WERI-Rb-1 (cell line): ENCODE data around the gene BCL2.

Experiments
- DNase-seq: peaks from one replicate; pipeline ENCODE4 v3.0.0-alpha.2; 2020
- H3K27ac ChIP-seq: fragments of 250-450 bp; sonication (Bioruptor Pico); 2 replicates; pipeline ENCODE4 v1.5.1; 2020; ENCODE audit warnings: mild to moderate bottlenecking, moderate library complexity
- H3K27me3 ChIP-seq: fragments of 250-450 bp; sonication (Bioruptor Pico); 2 replicates; pipeline ENCODE4 v1.5.1; 2021; ENCODE audit warnings: mild to moderate bottlenecking, low read depth, moderate library complexity; ENCODE audit not compliant: insufficient read depth, severe bottlenecking
- H3K36me3 ChIP-seq: fragments of 250-450 bp; sonication (Bioruptor Pico); 2 replicates; pipeline ENCODE4 v1.5.1; 2020; ENCODE audit warnings: mild to moderate bottlenecking, moderate library complexity
- H3K4me3 ChIP-seq: 2 replicates; pipeline ENCODE4 v1.5.1; 2011; ENCODE audit warnings: low read depth, mild to moderate bottlenecking, control low read depth, low read length
- H3K9me3 ChIP-seq: fragments of 250-450 bp; sonication (Bioruptor Pico); 2 replicates; pipeline ENCODE4 v1.5.1; 2021; ENCODE audit warnings: mild to moderate bottlenecking, moderate library complexity; ENCODE audit not compliant: severe bottlenecking
- TF ChIP-seq, protein P1 (sequence below): IDR thresholded peaks from 2 replicates; pipeline ENCODE4 v1.5.1; 2011; ENCODE audit warnings: low read depth, mild to moderate bottlenecking, control low read depth, inconsistent platforms, low read length

BCL2 gene

DNA sequence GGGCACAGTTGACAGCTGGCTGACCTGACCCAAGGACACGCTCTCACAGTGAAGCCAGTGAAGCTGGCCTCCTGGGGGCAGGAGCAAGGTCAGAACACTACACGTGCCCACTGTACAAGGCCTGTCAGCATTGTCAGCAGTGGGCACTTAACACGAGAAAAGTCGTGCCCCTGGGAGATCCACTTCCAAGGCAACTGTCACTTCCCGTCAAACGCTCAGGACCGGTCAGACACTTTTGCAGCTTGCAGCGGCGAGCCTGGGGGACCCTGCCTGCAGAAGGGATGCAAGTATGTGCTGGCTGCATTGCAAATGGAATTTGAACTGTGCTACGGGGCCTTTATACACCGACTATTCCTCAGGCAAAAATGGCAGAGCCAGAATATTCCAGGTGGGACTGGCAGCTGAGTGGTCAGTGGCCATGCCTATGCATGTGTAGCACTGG, 176.2 kb downstream of the BCL2 start:
- H3K4me3 ChIP-seq: no peak overlapping the region
- H3K36me3 ChIP-seq: no peaks in the 10 kb centered on the region
- H3K27me3 ChIP-seq: no peaks in the 10 kb centered on the region
- H3K9me3 ChIP-seq: no peaks in the 10 kb centered on the region
- no peak overlapping the region for H3K27ac ChIP-seq
- no peak for DNase-seq
- TF ChIP-seq, protein P1, sequence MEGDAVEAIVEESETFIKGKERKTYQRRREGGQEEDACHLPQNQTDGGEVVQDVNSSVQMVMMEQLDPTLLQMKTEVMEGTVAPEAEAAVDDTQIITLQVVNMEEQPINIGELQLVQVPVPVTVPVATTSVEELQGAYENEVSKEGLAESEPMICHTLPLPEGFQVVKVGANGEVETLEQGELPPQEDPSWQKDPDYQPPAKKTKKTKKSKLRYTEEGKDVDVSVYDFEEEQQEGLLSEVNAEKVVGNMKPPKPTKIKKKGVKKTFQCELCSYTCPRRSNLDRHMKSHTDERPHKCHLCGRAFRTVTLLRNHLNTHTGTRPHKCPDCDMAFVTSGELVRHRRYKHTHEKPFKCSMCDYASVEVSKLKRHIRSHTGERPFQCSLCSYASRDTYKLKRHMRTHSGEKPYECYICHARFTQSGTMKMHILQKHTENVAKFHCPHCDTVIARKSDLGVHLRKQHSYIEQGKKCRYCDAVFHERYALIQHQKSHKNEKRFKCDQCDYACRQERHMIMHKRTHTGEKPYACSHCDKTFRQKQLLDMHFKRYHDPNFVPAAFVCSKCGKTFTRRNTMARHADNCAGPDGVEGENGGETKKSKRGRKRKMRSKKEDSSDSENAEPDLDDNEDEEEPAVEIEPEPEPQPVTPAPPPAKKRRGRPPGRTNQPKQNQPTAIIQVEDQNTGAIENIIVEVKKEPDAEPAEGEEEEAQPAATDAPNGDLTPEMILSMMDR: no peak

DNA sequence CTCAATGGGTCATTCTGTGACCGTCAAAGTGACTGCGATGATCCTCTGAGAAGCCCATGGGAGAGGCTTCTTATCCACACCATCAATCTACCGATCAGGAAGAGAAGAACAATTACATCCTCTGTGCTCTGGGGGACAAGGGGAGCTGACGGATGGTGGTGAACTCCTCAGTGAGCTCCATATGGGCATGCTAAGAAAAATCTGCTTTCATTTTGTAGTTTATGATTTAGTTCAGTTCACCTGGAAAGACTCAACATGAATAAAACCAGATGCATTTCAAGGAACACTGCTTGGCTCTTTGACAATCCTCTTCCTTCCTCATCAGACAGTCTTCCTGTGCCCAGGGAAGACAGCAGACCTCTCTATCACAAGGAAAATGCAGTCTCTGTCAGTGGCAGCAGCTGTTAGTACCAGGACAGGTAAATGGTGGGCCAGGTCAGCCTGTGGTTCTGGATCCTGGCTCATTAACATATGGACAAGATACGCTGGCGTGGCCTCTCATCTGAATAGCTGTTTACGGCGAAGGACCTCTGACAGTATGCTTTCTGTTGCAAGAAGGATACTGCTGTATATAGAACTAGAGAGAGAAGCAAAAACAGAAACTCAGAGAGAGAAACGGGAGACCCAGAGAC, 176.9 kb downstream of the BCL2 start:
- H3K27ac ChIP-seq: no peak overlapping the region
- no peak overlapping the region for H3K4me3 ChIP-seq

DNA sequence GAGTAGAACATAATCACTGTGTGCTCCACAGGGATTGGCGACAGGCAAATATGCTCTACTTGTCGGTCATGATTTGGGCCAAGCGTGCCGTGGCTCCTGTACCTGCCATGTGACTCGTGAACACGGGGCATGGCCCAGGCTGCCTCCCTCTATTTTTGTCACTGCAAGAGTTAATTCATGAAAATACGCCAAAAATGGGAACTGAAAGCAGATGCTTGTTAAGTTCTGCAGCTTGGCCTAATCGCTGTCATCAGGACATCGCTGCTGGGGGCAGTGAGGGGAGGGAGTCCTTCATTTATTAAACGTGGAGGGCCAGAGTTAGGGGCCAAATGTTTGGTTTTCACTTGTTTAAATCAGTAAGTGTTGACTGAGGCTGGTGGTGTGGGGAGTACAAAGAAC, 177.8 kb downstream of the BCL2 start:
- no peak for DNase-seq
- H3K27me3 ChIP-seq: no peaks in the 10 kb centered on the region
- no peaks in the 10 kb centered on the region for H3K36me3 ChIP-seq
- no peak overlapping the region for H3K27ac ChIP-seq
- no peak overlapping the region for H3K4me3 ChIP-seq
- no peaks in the 10 kb centered on the region for H3K9me3 ChIP-seq
- TF ChIP-seq, protein P1: no peak

More for the DNA sequence above, 176.9 kb downstream of the BCL2 start:
- TF ChIP-seq, protein P1: no peak
- Histone ChIP-seq H3K36me3 (no peaks in the 10 kb centered on the region), H3K27me3 (no peaks in the 10 kb centered on the region), H3K9me3 (no peaks in the 10 kb centered on the region)
- DNase-seq: no peak

DNA sequence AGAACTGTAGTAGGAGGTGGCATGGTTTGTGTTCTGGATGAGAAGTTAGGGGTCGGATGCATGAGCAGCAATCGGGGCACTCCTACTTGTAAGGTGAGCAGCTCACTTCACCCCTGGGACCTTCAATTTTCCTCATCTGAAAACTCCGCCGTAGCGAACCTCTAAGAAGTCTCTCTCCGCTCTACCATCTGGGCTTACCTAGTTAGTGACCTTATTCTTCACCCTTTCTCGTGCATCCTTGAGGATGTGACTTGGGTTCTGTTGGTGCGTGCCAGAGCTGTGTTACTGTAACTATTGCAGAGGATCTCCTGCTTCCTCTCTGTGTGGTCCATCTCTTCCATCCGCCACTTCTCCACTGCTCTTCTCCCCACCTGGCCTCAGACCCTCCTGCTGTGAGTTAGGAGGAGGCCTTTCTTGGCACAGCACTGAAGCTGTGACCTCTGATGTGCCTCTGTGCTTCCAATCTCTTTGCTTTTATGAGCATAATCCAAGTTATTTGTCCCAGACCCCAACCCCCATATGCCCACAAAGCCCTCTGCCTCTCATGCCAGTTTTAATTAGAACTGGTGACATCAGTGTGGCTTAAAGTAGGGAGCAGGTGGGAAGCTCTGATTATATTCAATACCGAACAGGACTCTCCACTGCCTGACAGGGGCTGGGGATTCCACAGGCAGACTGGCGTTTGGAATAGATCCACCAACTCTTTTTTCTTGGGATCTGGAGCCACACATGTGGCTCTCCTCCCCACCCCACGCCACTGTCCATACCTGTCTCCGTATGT, 178.4 kb downstream of the BCL2 start:
- no peaks in the 10 kb centered on the region for H3K27me3 ChIP-seq
- H3K9me3 ChIP-seq: no peaks in the 10 kb centered on the region
- H3K27ac ChIP-seq: no peak overlapping the region
- no peak overlapping the region for H3K4me3 ChIP-seq
- TF ChIP-seq, protein P1: no peak
- DNase-seq: peak; percentile 28
- no peaks in the 10 kb centered on the region for H3K36me3 ChIP-seq

DNA sequence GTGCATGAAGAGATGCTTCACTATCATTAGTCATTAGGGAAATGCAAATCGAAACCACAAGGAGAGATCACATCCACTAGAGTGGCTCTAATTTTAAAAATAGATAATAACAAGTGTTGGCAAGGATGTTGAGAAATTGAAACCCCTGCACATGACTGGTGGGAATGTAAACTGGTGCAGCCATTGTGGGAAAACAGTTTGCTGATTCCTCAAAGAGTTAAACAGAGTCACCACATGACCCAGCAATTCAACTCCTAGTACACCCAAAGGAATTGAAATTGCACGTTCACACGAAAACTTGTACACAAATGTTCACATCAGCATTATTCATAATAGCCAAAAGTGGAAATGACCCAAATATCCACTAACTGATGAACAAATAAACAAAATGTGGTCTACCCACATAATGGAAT, 179.5 kb downstream of the BCL2 start:
- Histone ChIP-seq H3K9me3 (no peaks in the 10 kb centered on the region), H3K27ac (no peak overlapping the region), H3K27me3 (no peaks in the 10 kb centered on the region), H3K36me3 (no peaks in the 10 kb centered on the region), H3K4me3 (no peak overlapping the region)
- no peak for DNase-seq
- TF ChIP-seq, protein P1: no peak
